A172 (cell line): ENCODE data around the gene SLC44A1. TPM values are rescaled to one million over a fixed set of nuclear protein-coding genes. Genes with fewer than 3 reads are reported as not detected.

Experiments used
- DNase-seq: peaks from one replicate; pipeline ENCODE4 v3.0.0-alpha.2; 2015; ENCODE audit warnings: low spot score
- total RNA-seq: library from RNA; depleted of rRNA; stranded (reverse); fragments of >200 nt; shearing (Covaris generic); gene quantifications from 2 replicates; pipeline ENCODE4 v1.2.3, GENCODE V29; 2014

Gene SLC44A1
- total RNA-seq, 1 experiment from 2014 or later, result 44.0 TPM

DNA sequence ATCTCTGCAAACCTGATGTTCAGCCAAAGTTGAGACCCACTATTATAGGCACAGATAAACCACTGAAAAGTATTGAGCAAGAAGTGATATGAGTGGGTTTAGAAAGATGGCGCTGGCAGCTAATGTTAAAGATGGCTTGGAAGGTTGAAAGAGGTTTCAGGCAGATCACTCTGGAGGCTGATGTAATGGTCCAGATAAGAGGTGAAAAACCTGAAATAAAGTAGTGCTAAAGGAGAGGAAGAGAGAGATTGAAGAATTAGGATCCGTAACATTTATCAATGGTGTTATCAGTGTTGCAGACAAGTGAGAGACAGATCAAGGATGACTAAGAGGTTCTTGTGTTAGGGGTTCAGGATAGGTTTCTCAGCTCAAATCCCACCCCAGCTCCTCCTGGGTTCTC lies 58.3 kb downstream of the SLC44A1 start:
- no peak for DNase-seq

DNA sequence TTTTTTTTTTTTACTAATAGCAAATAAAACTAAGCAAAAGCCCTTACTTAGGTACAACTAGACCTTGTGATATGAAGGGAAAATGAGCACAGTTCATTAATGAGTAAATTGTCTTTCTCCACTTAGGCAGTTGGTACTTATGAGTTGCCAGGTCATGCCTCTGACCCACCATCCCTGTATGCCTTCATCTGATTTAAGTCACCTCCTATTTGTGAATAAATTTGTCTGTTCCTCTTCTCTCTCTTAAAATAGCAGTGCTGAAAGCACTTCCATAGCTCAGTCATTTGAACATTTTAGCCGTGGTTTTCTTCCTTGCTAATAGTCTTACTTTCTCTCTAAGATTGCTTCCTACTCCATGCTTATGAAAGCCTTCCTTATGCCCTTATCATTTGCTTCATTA lies 61.4 kb downstream of the SLC44A1 start:
- no peak for DNase-seq

DNA sequence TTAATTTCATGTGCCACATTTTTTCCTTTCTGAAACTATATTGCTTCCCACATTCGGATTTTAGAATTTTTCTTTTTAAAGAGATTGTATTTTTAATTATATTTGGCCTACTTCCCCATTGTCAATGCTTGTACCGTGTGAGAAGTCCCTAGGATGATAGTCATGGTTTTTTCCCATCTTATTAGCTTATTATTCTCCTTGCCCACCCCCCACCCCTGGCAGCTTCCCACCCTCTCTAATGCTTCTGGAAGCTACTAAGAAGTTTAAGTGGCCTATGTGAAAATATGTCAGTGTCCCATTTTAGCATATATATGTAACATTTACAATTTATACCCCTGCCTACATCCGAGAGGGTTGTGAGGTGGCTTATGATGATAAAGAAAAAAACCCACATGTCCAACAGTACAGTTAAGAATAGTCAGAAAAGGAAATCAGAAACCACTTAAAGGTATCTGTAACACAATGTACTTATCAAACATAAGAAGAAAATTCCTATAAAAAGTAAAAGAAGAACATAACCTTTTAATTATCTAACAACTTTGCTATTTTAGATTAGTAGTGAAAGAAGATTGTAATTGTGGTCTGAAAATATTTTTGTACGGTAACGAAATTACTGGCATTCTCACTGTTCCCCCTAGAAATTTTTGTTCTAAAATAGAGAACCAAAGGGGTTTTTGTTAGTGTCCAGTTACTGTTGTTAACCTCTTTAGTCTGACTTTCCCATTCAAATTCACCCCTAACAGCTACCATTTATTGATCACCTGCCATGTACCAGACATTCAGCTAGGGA lies 62.1 kb downstream of the SLC44A1 start:
- DNase-seq, result no peak

DNA sequence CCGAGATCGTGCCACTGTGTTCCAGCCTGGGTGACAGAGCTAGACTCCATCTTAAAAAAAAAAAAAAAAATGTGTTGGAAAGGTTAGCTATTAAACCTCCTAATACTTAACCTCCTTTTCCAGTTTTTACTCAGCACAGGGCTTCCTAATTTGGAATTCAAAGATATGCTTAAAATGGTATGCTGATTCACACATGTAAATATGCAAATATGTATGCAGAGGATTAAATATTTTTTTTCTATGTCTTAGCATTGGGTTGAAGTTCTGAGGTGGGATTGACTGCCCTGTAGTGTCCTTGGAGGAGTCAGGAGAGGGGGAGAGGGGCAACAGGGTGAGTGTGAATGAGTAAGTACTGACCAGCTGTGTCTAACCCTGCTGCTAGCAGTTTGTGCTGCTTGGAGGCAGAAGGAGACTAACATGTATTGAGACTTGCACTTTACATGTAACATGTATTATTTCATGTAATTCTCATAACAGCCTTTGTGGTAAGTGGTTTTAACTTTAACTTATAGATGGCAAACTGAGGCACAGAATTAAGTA lies 63.2 kb downstream of the SLC44A1 start:
- DNase-seq, result no peak

DNA sequence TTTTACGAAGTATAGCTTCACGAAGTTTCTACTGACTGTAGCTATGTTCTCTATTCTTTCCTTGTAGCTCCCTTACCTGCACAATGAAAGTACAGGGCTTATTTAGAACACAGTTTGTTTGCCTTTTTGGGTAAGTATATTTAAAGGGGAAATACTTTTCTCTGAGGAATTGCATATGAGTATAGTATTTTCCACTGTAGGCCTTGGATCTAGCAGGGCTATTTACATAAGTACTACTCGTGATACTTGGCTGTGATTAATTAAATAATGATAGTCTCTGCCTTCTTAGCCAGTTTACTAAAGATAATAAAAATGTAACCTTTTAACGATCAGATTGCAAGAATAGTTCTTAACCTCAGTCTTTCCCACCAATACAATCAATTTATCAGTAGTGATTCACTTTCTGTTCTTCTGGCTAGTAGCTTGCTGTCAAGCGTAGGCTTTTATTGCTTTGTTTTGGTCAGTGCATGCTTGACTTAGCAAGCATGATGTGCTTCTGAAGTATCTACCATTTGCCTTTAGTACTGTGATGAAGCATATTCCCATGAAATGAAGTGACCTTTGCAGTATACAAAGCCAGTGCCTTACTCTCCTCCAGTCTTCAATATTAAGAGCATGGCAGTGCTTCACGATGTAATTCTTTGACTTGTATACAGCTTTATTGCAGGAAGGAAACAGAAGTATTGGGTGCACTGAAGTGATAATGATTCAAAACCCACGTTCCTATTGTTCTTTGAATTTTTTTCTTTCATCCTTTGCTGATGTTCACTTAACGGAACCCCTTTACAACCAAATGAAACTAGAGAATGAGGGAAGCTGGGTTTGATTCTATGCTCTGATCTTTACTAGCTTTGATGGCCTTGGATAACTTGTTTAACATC lies 64.2 kb downstream of the SLC44A1 start:
- no peak for DNase-seq

DNA sequence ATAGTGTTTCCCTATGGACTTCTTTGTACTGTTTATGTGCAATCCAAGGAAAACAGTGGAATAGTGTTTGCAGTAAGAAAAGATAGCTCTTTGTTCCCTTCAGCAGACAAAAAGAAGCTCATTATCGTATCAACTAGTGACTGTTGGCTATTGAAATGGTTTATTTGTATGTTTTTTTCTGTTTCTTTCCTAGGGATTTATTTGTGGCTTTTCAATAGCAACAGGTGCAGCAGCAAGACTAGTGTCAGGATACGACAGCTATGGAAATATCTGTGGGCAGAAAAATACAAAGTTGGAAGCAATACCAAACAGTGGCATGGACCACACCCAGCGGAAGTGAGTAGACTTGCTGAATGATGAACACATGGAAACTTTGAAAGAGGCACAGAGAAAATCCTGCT lies 65.1 kb downstream of the SLC44A1 start:
- peak; percentile 41 for DNase-seq

DNA sequence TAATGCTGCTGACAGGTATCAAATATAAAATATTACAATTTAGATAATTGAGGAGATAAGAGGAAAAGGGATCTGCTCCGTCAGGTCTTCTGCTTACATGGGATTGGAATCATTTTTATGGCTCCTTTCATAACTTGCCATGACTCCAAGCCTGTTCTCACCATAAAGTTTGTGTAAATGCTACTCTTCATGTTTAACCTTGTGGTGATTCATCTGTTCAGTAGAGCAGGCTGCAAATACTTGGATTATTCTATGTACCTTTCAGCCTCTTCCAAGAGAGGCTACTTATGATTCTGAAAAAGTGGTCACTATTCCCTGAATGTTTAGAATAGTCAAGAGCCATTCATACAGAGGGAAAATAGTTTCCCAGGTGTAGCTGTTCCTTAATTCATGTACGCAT lies 66.9 kb downstream of the SLC44A1 start:
- no peak for DNase-seq

DNA sequence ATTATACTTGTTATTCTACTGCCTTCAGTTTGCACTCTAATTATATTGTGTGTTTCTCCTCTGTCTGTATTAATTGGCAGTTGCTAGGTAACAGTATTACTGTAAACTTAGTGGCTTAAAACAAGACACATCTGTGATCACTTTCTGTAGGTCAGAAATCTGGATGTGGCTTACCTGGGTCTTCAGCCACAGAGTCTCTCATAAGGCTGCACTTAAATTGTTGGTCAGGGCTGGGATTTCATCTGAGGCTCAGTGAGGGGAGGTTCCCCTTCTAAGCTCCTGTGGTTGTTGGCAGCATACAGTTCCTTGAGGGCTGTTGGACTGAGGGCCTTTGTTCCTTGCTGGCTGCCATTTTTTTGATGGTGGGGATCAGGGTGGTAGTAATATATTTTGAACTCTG lies 68.8 kb downstream of the SLC44A1 start:
- no peak for DNase-seq

DNA sequence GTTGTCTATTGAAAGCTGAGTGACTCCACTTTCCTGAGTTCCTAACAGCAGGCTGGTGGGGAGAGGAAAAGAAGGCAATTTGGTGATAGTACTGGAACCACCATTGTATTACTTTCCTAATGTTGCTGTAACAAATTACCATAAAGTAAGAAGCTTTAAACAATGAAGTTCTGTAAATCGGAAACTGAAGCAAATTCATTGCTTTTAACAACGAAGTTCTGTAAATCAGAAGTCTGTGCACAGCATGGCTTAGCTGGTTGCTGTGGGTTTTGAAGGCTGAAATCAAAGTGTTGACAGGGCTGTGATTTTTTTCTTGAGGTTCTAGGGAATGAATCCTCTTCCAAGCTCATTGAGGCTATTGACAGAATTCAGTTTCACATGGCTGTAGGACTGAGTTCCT lies 72.3 kb downstream of the SLC44A1 start:
- no peak for DNase-seq

DNA sequence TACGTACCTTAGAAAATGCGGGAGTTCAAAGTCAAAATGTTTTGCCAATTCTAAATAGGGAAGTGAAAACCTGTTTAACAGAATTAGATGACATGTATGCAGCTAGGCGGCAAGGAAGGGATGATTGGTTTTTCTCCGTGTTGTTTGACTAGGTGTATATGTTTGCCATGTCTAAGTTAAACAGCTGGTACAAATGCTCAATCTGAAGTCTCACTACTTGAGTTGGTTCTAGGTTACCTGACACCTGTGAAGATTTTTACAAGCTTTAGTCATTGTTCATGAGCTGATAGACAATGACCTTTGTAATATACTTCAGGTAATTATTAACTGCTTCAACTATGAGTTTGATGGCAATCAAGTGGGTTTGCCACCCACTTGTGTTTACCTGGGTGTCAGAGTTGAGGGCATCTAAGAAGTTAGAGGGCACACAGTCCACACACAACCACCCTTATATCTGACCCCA lies 74.3 kb downstream of the SLC44A1 start:
- DNase-seq, result no peak

DNA sequence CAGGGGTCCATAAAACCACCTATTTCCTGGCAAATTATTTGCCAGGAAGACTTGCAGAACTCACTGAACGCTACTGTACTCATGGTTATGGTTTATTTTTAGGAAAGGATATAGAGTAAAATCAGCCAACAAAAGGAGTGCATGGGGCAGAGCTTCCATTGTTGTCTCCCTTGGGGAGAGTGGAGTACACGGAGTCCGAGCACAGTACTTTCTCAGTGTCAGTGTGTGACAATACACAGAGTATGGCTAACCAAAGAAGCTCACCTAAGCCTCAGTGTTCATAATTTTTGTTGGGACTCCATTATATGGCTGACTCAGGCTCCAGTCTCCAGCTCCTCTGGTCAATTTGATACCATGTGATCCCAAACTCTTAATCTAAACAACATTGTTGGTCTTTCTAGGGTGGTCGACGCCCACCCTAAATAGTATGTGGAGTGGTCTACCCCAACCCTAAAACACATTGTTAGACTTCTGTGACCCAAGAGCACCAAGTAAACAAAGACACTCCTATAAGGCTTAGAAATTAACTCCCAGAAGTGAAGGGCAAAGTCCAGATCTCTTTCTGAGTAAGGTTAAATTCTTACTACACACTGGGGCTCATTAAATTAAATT lies 74.9 kb downstream of the SLC44A1 start:
- DNase-seq, result no peak

DNA sequence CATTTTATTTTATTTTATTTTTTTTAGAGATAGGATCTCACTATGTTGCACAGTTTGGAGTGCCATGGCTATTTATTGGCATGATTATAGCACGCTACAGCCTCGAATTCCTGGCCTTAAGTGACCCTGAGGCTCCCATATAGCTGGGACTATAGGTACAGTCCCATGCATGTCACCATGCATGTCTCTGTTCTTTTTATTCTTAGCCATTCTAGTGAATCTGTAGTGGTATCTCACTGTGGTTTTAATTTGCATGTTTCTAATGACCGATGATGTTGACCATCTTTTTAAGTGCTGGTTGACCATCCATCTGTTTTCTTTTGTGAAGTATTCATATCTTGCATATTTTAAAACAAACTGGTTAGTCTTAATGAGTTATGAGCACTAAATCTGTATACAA lies 76.1 kb downstream of the SLC44A1 start:
- DNase-seq, result no peak

DNA sequence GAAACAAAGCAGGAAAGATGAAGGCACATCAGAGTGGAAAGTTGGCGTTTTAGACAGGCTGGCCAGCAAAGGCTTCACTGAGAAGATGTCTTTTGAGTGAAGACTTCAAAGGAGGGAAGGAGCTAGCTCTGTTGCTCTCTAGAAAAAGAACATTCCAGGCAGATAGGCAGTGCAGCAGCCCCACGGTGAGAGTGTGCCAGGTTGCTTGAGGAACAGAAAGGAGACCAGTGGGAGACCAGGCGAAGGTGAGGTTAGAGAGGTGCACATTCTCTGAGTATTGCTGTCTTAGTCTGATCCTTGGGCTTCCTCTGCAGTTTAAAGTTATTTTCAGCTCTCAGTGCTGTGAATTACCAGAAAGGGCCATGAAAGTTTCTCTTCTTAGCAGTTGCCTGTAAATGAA lies 83.8 kb downstream of the SLC44A1 start:
- no peak for DNase-seq

DNA sequence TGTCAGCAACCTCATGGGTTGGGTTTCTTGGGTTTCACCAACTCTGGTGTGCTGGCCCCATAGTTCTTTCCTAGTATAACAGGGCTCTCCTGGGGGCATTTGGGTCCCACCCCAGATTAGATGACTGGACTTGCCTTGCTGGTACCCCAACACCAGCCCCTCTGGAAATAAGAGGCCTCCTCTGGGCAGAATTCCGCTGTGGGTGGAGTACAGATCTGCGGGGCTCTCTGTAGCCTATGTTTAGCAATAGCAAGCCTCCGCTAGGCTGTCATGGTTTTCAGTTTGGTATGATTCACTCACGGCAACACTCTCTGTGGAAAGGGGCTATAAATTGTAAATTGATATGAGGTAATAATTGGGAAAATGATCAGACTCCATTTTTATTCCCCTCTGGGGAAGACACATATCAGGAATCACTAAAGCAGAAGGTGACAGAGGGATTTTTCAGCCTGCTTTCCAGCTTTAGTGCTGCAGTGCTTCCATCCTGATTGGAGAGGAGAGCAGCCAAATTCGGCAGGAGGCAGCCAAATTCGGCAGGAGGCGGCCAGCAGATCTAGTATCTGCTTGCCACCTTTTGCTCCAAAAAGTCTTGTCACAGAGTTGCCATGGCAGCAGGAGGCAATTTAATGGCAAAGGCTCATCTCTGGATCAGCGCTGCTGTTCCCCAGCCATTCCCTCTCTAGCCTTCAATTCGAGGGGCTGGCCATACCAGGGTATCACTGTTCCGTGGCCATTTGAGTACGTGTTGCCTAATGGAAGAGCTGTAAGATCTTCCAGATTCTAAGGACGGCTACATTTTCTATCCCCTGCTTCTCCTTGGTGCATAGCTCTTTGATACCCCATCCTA lies 84.6 kb downstream of the SLC44A1 start:
- DNase-seq, result no peak

DNA sequence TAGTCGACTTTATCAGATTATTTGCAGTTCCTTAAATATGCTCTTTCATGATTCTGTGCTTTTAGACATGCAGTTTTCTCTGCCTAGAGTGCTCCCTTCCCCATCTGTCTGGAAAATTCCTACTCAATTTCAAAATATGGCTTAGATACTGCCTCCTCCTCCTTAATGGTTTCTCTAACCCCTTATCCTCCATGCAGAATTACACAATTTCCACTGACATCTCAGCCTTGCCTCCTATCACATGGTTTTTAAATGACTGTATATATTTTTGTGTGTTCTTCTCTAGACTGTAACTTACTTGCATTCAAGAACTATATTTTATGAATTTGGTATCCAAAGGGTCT lies 85.2 kb downstream of the SLC44A1 start:
- DNase-seq, result no peak

DNA sequence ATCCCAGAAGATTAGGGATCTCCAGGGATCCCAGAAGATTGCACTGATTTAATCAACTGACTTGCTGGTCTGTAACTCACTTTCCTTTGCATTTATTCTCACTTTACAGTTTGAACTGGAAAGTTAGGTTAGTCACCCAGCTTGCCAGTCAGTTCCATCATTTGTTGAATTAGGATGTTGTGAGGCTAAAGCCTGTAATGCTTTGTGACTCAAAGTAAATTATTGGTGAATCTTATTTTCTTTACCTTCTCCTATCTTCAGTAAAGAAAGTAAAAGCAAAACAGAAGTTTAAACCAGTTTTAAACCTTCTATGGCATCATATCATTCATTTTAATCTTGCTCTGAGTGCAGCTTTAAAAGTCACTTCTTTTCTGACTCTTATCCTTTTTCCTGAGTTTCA lies 85.8 kb downstream of the SLC44A1 start:
- no peak for DNase-seq

DNA sequence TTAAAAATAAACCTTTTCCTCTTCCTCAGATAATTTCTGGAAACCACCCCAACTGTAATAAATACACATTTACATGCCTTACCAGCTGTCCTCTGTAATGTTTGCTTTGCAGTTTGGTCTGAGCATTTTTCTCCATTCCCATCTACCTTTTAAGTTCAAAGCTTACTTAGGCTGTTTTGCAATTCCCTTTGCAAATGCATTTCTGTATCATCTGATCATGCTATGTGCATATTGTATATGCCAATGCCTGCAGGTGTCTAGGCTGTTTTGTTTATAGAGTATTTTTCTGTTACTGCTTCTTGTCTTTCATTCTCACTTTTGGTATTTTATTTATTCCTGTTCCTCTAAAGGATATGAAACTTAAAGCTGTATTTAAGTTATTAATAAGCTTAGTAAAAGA lies 86.3 kb downstream of the SLC44A1 start:
- DNase-seq, result no peak

DNA sequence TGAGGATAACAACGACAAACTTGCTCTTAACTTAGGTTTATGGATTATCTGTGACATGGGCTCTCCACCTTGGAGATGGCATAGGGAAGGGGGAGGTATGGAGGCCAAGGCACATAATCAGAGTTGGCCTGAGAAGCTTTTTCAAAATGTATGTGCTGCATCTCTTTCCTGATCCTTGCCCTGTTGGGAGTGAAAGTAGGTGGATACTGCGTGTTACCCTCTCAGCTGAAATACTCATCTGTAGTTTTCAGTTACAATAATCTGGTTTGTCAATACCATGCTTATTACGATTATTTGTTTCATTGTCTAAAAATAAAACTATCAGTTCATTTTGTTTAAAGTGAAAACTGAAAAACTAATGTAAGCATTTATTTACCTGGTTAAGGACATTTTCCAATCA lies 86.7 kb downstream of the SLC44A1 start:
- DNase-seq, result no peak

DNA sequence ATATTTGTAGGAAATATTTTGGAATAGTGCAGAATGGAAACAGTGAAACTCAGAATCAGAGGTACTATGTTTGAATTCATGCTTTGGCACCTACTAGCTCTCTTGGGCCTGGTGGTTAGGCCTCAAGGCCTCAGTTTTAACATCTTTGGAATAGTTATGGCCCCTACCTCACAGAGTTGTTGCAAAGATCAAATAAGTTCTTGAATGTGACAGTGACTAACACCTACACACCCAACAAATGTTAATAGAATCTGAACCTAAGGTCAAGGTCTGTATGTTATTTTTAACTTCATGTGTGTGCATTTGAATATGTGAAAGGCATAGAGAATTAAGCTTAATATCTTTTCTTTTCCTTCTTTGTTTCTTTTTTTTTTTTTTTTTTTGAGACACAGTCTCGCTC lies 87.3 kb downstream of the SLC44A1 start:
- no peak for DNase-seq

DNA sequence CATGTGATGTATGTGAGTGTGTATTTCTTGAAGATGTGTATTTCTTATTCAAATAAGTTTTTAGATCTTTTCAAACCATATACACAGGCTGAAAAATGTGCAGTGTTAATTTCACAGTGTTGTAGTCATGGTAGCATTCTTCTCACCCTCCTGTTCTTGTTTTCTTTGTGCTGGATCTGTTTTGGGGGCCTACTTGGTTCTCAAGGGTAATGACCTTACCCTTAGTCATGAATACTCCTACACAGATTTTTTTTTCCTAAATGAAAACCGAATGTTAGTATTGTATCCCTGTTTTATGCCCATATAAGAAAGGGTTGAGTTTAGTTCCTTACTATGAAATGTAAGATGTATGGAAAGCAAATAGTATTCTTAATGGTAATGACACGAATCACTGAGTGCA lies 88.0 kb downstream of the SLC44A1 start:
- no peak for DNase-seq

DNA sequence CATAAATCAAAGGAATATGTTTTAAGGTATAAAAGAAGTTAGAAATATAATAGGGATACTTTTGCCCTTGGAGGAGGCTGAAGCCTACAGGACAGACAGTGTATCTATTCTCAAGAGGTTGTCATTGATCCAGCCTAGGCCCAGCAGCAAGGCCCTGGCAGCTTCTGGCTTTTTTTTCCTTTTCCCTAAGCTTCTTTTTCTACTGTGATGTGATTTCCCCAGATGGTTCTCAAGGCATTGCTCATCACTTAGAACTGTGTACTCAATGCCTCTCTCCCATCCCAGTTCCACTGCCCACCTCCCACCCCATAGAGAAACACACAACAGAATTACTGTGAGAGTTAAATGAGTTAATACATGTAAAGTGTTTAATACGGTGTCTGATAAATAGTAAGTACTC lies 88.6 kb downstream of the SLC44A1 start:
- no peak for DNase-seq

DNA sequence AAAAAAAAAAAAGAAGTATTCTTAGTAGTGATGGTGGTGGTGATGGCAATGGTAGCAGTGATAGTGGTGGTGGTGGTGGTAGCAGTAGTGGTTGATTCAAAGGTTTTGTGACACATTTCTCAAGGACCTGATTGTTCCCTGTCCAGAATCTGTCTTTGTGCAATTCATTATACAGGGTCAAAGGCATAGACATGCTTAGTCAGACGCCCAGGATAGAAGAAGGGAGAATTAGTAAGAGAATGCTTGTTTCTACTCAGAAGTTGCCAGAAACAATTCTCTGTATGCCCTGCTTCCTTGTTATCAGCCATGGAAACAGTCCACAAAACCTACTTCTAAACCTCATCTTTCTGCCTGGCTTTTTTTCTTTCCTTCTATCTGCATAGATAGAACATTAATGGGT lies 89.4 kb downstream of the SLC44A1 start:
- no peak for DNase-seq
